Measurements from ENCODE around the gene RILPL1.
"Not testable (repeated sequence)": the region's sequence is repeated elsewhere in the genome, so short reads cannot be mapped to it uniquely, and the experiment has no call there.

The RILPL1 gene

GRCh38 chr12:123498126-123498825 is 35.2 kb downstream of the RILPL1 start:
- DNase-seq (ENCODE audit: insufficient read length, low spot score) (peak; percentile 35), FAIRE-seq (no peak)
- TF ChIP-seq POLR2AphosphoS5 (IDR thresholded peaks at IDR 0.05; ENCODE audit: low read depth, low read length) (no peak), SPI1 (IDR thresholded peaks at IDR 0.05; ENCODE audit: low read depth, low read length) (no peak), POU2F2 (IDR thresholded peaks at IDR 0.05; ENCODE audit: low read depth, low read length) (no peak), POLR2A (IDR thresholded peaks at IDR 0.05; ENCODE audit: low read depth, low read length) (no peak), PAX5 (IDR thresholded peaks at IDR 0.05; ENCODE audit: insufficient read depth, low read length, severe bottlenecking) (no peak), TAF1 (IDR thresholded peaks at IDR 0.05; ENCODE audit: low read depth, low read length) (no peak)

- no peak for DNase-seq (ENCODE audit: insufficient read length, low spot score)
- no peak for TF ChIP-seq POLR2A (IDR thresholded peaks at IDR 0.05; ENCODE audit: low read depth, low read length)
- no peak for FAIRE-seq
These were observed 36.5 kb downstream of the RILPL1 start for GRCh38 chr12:123497065-123497464.

GRCh38 chr12:123494124-123494851 is 39.2 kb downstream of the RILPL1 start:
- DNase-seq (ENCODE audit: insufficient read length, low spot score): no peak

GRCh38 chr12:123492339-123493039 is 41.0 kb downstream of the RILPL1 start:
- not testable (repeated sequence) for FAIRE-seq; DNase-seq (ENCODE audit: insufficient read length, low spot score)

More at GRCh38 chr12:123494124-123494851, 39.2 kb downstream of the RILPL1 start:
- TF ChIP-seq POU2F2 (IDR thresholded peaks at IDR 0.05; ENCODE audit: low read depth, low read length): no peak
- no peak for TF ChIP-seq POLR2AphosphoS5 (IDR thresholded peaks at IDR 0.05; ENCODE audit: low read depth, low read length)
- no peak for TF ChIP-seq POLR2A (IDR thresholded peaks at IDR 0.05; ENCODE audit: low read depth, low read length)
- no peak for TF ChIP-seq SPI1 (IDR thresholded peaks at IDR 0.05; ENCODE audit: low read depth, low read length)
- TF ChIP-seq TAF1 (IDR thresholded peaks at IDR 0.05; ENCODE audit: low read depth, low read length): no peak
- TF ChIP-seq PAX5 (IDR thresholded peaks at IDR 0.05; ENCODE audit: insufficient read depth, low read length, severe bottlenecking): no peak
- FAIRE-seq: no peak

GRCh38 chr12:123491481-123491880 is 42.0 kb downstream of the RILPL1 start:
- FAIRE-seq: no peak
- no peak for DNase-seq (ENCODE audit: insufficient read length, low spot score)
- TF ChIP-seq TAF1 (IDR thresholded peaks at IDR 0.05; ENCODE audit: low read depth, low read length): no peak
- no peak for TF ChIP-seq PAX5 (IDR thresholded peaks at IDR 0.05; ENCODE audit: insufficient read depth, low read length, severe bottlenecking)
- no peak for TF ChIP-seq POU2F2 (IDR thresholded peaks at IDR 0.05; ENCODE audit: low read depth, low read length)
- no peak for TF ChIP-seq SPI1 (IDR thresholded peaks at IDR 0.05; ENCODE audit: low read depth, low read length)

GRCh38 chr12:123491056-123491455 is 42.5 kb downstream of the RILPL1 start:
- TF ChIP-seq PAX5 (IDR thresholded peaks at IDR 0.05; ENCODE audit: insufficient read depth, low read length, severe bottlenecking): no peak
- DNase-seq (ENCODE audit: insufficient read length, low spot score) (no peak), FAIRE-seq (no peak)

- FAIRE-seq: no peak
- no peak for DNase-seq (ENCODE audit: insufficient read length, low spot score)
- TF ChIP-seq POLR2A (IDR thresholded peaks at IDR 0.05; ENCODE audit: low read depth, low read length): no peak
- TF ChIP-seq PAX5 (IDR thresholded peaks at IDR 0.05; ENCODE audit: insufficient read depth, low read length, severe bottlenecking): no peak
These were observed 43.4 kb downstream of the RILPL1 start for GRCh38 chr12:123490089-123490488.

GRCh38 chr12:123489580-123489979 is 43.9 kb downstream of the RILPL1 start:
- DNase-seq (ENCODE audit: insufficient read length, low spot score) (no peak), FAIRE-seq (no peak)
- TF ChIP-seq PAX5 (IDR thresholded peaks at IDR 0.05; ENCODE audit: insufficient read depth, low read length, severe bottlenecking) (no peak), SPI1 (IDR thresholded peaks at IDR 0.05; ENCODE audit: low read depth, low read length) (no peak), POLR2AphosphoS5 (IDR thresholded peaks at IDR 0.05; ENCODE audit: low read depth, low read length) (no peak), POU2F2 (IDR thresholded peaks at IDR 0.05; ENCODE audit: low read depth, low read length) (no peak), TAF1 (IDR thresholded peaks at IDR 0.05; ENCODE audit: low read depth, low read length) (no peak), POLR2A (IDR thresholded peaks at IDR 0.05; ENCODE audit: low read depth, low read length) (no peak)

- no peak for FAIRE-seq
- DNase-seq (ENCODE audit: insufficient read length, low spot score): no peak
- TF ChIP-seq PAX5 (IDR thresholded peaks at IDR 0.05; ENCODE audit: insufficient read depth, low read length, severe bottlenecking) (no peak), POLR2A (IDR thresholded peaks at IDR 0.05; ENCODE audit: low read depth, low read length) (no peak), POU2F2 (IDR thresholded peaks at IDR 0.05; ENCODE audit: low read depth, low read length) (no peak), SPI1 (IDR thresholded peaks at IDR 0.05; ENCODE audit: low read depth, low read length) (no peak), TAF1 (IDR thresholded peaks at IDR 0.05; ENCODE audit: low read depth, low read length) (no peak), POLR2AphosphoS5 (IDR thresholded peaks at IDR 0.05; ENCODE audit: low read depth, low read length) (no peak)
These were observed 44.8 kb downstream of the RILPL1 start for GRCh38 chr12:123488539-123489230.

- DNase-seq (ENCODE audit: insufficient read length, low spot score) (no peak), FAIRE-seq (no peak)
- TF ChIP-seq PAX5 (IDR thresholded peaks at IDR 0.05; ENCODE audit: insufficient read depth, low read length, severe bottlenecking) (no peak), POU2F2 (IDR thresholded peaks at IDR 0.05; ENCODE audit: low read depth, low read length) (no peak), SPI1 (IDR thresholded peaks at IDR 0.05; ENCODE audit: low read depth, low read length) (no peak), POLR2A (IDR thresholded peaks at IDR 0.05; ENCODE audit: low read depth, low read length) (no peak), POLR2AphosphoS5 (IDR thresholded peaks at IDR 0.05; ENCODE audit: low read depth, low read length) (no peak), TAF1 (IDR thresholded peaks at IDR 0.05; ENCODE audit: low read depth, low read length) (no peak)
These were observed 46.1 kb downstream of the RILPL1 start for GRCh38 chr12:123487428-123487827.
